GM18502 (cell line): Measurements from ENCODE around the gene BFSP1.

Source experiments
- ATAC-seq: cut with Tn5 transposase; IDR thresholded peaks from one replicate; pipeline ENCODE4 v1.9.1; 2021; ENCODE audit warnings: mild to moderate bottlenecking; ENCODE audit not compliant: unreplicated experiment, poor library complexity

BFSP1 gene

GRCh38 chr20:17558154-17558940 lies 27.2 kb upstream of the BFSP1 start:
- no peak for ATAC-seq

GRCh38 chr20:17557675-17558006 lies 26.5 kb upstream of the BFSP1 start:
- no peak for ATAC-seq

DNA sequence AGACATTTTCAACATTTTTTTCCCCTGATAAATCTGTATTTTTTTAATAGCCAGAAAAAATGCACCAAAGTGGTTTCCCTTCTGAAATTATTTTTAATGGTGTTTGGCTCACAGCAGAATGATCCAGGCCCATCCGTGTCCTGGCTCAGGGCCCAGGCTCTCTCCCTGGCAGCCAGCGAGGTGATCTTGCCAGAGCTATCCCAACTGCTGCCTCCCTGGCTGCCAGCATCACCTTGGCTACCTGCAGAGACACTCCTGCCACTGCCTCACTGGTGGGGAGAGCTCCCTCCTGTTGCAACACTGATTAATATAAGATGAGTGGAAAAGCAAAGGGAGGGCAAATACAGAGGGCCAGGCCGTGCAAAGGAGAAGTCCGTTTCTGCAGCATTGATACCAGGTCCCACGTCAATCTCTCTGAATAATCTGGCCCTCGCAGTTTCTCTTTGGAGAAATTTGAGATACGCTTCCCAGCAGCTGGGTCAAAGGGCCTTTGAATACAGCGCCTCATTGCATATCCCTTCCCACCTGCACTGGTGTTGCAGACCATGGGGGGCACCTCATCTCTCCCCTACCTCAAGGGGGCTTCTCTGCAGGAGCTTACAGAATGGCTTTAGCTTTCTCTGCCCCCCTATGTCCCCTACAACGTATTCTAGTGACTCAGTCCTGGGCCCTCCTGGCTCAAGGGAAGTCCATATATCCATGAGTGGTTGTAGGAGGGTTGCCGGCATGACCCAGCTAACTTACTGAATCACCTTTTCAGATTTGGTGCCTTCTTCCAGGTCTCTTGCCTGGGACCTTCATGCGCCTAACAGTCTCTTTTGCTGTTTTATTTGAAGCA lies 25.9 kb upstream of the BFSP1 start:
- ATAC-seq, result no peak

GRCh38 chr20:17555106-17555505 lies 23.9 kb upstream of the BFSP1 start:
- no peak for ATAC-seq

DNA sequence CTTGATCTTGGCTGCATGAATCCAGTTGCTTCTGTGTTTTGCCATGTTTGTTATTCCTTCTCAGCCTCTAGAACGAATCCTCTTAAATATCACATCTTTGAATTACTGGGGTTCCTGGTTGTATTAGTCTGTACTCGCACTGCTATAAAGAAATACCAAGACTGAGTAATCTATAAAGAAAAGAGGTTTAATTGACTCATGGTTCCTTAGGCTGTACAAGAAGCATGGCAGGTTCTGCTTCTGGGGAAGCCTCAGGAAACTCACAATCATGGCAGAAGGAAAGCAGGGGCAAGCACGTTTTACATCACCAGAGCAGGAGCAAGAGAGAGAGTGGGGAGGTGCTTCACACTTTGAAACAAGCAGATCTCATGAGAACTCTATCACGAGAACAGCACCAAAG lies 18.0 kb upstream of the BFSP1 start:
- ATAC-seq, result no peak

DNA sequence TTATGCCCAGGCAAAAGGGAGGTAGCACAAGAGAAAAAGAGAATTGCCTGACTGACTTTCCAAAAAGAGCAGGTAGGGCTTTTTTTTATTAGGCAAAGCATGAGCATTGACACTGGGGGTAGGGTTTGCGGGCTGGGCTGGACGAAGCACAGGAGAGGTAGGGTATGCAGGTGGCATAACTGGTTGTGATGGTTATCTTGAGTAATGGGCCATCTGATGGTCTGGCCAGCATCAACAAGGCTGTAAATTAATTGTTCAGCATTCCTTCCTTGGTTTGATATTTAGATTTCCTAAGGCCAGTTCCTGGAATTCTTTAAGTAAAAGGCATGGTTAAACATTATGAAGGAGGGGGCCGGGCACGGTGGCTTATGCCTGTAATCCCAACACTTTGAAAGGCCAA lies 13.9 kb upstream of the BFSP1 start:
- ATAC-seq, result no peak

- no peak for ATAC-seq
Measured at GRCh38 chr20:17543531-17544131, 12.5 kb upstream of the BFSP1 start.

- ATAC-seq, result no peak
Measured at GRCh38 chr20:17542993-17543412, 11.8 kb upstream of the BFSP1 start.

DNA sequence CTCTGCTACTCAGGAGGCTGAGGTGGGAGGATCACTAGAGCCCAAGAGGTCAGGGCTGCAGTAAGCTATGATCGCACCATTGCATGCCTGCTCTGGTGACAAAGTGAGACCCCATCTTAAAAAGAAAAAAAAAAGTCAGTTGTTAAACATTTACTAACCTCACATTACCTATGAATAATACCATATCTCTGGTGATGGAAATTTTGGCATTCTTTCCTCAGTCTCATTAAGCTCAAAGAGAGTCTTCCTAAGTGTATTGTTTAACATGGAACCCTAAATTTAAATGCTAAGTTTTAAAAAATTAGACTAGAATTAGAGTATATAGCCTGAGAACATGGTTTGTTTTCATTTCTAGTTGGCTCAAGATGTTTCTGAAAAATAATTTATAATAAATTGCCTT lies 11.3 kb upstream of the BFSP1 start:
- ATAC-seq, result no peak

DNA sequence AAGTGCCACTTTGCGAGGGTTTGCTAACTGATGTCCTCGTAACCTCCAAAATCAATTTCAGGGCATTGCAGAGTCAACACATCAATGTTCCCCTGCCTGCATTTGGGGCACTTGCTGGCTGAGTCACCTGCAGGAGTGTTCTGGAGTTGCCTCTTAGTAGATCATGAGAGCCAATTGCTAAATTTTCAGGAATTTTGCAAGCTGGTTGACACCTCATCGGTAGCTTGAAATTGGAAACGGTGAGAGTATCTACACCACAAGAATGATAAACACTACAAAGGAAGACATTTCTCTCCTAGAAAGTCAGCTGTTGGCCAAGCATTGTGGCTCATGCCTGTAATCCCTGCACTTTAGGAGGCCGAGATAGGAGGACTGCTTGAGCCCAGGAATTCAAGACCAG lies 10.8 kb upstream of the BFSP1 start:
- no peak for ATAC-seq

- ATAC-seq, result no peak
Measured at GRCh38 chr20:17541596-17541995, 10.4 kb upstream of the BFSP1 start.

DNA sequence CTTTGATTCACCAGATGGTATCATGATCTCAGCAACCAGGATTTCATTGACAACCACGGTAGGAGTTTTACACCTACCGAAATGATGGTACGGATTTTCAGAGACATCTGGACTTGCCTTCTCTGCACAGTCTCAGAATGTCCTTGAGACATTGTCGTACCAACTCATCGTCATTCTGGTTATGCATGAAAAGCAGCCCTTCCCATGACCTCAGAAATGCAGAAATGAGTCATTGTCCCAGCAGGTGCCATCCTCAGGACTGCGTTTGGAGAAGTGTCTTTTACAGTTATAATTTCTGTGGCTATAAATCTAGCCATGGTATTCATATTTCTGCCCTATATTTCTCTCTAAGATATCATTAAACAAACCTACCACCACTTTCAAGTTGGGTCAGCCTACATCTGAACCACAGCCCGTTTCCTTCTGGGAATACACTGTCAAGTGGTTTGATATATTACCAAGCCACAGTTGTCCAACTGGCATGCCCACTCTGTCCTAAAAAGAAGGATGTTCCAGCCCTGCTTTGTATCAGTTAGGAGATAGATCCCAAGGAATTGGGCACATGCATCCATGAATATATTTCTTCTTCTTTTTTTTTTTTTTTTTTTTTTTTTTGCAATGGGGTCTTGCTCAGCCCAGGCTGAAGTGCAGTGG lies 7.5 kb upstream of the BFSP1 start:
- peak; percentile 84 for ATAC-seq

DNA sequence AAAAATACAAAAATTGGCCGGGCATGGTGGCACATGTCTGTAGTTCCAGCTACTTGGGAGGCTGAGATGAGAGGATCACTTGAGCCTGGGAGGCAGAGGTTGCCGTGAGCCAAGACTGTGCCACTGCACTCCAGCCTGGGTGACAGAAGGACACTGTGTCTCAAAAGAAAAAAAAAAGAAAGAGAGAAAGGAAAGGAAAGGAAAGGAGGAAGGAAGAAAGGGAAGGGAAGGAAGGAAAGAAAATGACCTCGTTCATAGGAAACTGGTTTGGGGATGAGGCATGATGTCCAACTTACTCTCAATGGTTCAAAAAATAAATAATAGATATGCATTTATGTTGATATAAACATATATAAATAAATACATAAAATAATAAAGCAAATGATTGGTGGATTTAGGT lies 6.8 kb upstream of the BFSP1 start:
- ATAC-seq, result no peak

DNA sequence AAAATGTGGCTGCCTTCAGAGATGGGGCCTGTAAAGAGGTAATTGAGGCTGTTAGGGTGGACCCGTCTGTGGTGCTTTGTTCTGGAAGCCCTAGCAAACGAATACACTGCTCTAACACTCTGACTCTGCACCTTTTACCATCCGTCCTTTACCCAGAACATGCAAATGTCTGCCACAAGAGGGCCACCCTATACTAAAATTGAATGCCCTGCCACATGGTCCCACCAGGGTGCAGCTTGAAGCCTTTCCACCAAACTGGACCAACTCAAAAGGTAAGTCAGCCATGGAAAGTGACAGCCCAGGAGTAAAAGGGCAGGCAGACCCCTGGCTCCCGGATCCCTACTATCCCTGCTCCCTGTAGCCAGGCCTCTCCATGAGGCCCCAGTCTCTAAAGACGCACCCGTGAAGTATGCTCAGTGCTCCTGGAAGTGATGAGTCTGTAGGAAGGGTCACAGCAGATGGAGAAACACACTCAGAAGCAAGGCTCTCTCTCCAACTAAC lies 5.8 kb upstream of the BFSP1 start:
- ATAC-seq, result peak; percentile 86

- ATAC-seq, result no peak
Measured at GRCh38 chr20:17534077-17534476, 2.9 kb upstream of the BFSP1 start.

DNA sequence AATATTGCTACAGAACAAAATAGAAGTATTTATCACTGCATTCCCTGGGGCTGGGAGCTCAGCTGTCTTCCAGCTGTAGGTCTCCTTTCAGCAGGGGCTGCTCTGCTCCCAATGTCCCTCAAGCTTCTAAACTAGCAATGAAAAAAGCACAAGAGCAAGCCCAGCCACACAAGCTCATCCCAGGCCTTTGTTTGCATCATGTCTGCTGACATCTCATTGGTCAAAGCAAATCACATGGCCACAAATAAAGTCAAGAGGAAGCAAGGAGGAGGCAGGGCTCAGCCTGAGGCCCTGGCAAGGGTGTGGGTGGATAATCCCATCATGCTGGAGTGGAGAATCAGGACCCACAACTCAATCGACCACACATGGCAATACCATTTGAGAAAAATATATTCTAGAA lies 2.2 kb upstream of the BFSP1 start:
- no peak for ATAC-seq

DNA sequence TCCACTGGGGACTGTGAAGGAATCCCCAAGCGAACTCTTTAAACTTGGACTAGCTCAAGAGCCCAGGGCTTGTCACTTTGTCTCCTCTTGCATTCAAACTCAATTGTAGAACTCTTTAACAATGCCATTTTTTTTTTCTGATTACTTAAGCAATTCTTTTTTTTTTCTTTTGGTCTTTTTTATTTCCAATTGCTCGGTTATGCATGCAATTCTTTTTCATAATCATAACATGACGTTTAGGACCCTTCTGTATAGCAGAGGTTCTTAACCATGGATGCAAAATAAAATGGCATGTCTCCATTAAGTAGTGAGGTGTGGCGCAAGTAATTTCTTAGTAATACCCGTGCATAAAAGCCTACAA lies 466 bp upstream of the BFSP1 start:
- no peak for ATAC-seq

DNA sequence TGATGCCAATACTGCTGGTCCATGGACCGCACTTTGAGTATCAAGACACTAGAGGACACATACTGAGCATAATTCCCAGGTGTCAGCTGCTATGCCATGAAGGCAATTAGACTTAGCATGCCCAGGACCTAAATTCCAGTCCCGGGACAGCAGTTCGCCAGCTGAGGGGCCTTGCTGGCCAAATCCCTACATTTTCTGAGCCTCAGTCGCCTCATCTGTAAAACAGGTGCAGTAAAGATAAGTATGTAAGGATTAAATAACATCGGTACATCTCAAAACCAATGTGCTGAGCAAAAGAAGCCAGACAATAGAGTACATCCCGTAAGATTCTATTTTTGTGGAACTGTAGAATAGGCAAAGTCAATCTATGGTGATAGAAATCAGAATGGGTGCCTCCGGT lies 1.0 kb downstream of the BFSP1 start:
- ATAC-seq, result no peak

- ATAC-seq, result no peak
Measured at GRCh38 chr20:17529586-17529985, 1.6 kb downstream of the BFSP1 start.

GRCh38 chr20:17525650-17526049 lies 5.5 kb downstream of the BFSP1 start:
- peak; percentile 58 for ATAC-seq

GRCh38 chr20:17525132-17525531 lies 6.0 kb downstream of the BFSP1 start:
- no peak for ATAC-seq
